ENCODE results near the gene PDE4D.
"Not testable (repeated sequence)": the region's sequence is repeated elsewhere in the genome, so short reads cannot be mapped to it uniquely, and the experiment has no call there.

The PDE4D gene

DNA sequence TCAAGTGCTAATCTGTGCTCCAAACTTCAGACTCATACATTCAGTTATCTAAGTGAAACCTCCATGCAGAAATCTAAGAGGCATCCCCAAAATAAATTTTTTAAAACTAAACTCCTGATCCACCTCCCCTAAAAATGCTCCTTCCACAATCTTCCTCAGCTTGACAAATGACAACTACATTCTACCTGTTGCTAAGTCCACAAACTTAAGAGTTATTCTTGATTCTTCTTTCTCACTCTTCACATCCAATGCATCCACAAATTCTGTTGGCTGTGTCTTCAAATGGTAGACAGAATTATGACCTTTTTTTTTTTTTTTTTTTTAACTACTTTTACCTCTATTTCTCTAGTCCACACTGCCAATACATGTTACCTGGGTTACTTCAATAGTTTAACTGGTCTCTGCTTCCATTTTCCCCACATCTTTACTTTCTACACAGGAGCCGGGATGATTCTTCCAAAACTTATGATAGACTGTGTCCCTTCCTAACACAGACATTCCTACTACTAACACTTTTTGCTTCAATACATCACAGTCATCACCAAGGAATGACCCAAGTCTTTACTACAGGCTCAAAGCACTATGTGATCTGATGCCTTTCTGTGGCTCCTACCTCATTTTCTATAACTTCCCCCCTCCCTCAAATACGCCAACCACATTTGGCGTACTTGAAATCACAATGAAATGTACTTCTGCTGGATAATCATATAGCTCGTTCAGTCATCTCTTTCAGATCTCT is 143.6 kb downstream of the PDE4D start:
- no peak for DNase-seq (ENCODE audit: low spot score)
- TF ChIP-seq, protein P1, sequence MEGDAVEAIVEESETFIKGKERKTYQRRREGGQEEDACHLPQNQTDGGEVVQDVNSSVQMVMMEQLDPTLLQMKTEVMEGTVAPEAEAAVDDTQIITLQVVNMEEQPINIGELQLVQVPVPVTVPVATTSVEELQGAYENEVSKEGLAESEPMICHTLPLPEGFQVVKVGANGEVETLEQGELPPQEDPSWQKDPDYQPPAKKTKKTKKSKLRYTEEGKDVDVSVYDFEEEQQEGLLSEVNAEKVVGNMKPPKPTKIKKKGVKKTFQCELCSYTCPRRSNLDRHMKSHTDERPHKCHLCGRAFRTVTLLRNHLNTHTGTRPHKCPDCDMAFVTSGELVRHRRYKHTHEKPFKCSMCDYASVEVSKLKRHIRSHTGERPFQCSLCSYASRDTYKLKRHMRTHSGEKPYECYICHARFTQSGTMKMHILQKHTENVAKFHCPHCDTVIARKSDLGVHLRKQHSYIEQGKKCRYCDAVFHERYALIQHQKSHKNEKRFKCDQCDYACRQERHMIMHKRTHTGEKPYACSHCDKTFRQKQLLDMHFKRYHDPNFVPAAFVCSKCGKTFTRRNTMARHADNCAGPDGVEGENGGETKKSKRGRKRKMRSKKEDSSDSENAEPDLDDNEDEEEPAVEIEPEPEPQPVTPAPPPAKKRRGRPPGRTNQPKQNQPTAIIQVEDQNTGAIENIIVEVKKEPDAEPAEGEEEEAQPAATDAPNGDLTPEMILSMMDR (IDR thresholded peaks at IDR 0.05): no peak
- H3K4me3 ChIP-seq: no peak overlapping the region
- H3K27ac ChIP-seq: no peak overlapping the region

DNA sequence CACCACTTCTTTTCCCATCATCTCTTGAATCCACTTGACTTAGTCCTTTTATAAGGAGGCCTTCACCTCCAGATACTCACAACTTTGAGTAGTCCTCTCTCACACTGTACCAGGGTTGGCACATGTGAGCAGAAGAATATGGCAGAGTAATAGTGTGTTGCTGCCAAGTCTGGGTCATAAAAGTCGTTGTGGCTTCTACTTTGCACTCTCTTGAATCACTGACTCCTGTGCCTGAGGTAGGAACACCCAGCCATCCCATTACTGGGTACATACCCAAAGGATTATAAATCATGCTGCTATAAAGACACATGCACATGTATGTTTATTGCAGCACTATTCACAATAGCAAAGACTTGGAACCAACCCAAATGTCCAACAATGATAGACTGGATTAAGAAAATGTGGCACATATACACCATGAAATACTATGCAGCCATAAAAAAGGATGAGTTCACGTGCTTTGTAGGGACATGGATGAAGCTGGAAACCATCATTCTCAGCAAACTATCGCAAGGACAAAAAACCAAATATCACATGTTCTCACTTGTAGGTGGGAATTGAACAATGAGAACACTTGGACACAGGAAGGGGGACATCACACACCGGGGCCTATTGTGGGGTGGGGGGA is 145.4 kb downstream of the PDE4D start:
- H3K4me3 ChIP-seq; DNase-seq (ENCODE audit: low spot score); H3K27ac ChIP-seq: not testable (repeated sequence)

- no peak for DNase-seq (ENCODE audit: low spot score)
- TF ChIP-seq, protein P1 (IDR thresholded peaks at IDR 0.05): no peak
- Histone ChIP-seq H3K27ac (no peak overlapping the region), H3K4me3 (no peak overlapping the region)
Observed at GRCh38 chr5:59746241-59746765, 147.2 kb downstream of the PDE4D start.

DNA sequence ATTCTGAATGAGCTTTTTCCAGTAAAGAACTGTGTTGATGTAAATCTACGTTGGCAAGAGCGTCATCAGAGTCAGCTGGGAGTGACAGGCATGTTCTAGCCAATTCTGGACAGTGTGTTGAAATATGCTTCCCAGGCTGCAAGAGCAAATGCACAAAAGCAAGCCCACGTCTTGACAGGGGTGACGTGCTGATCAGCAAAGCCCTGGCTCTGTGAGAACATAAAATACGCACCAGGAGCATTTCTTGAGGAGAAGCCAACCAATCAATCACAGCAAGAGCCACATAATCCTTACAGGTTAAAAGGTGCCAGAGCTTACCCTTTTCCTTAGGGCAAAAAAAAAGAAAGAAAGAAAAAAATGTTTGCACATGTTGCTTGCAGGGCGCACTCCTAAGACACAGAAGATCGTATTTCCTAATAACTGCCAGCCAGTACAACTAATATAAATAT is 148.1 kb downstream of the PDE4D start:
- peak overlapping the region; percentile 61 to 62 for H3K27ac ChIP-seq
- peak overlapping the region; percentile 41 for H3K4me3 ChIP-seq
- TF ChIP-seq, protein P1 (IDR thresholded peaks at IDR 0.05): no peak
- DNase-seq (ENCODE audit: low spot score): peak; percentile 81

DNA sequence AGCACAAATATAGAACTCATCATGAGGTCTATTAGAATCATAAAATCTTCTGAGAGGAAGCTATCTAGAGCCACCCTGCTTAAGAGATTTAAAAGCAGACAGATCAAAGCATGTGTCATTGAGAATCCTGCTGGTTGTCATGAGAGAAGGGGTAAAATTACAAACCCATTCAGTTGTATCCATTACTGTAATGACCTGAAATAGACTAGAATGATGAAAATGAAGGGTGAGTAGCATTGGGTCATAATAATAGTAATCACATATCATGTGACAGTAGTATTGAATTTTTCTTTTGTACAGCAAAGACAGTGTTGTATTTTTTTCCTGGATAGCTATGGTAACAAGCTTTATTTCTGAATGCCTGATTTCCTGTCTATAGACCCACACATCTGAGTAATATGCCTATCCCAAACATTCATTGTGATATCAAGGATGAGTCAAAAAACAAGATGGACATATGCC is 149.0 kb downstream of the PDE4D start:
- no peak for DNase-seq (ENCODE audit: low spot score)
- TF ChIP-seq, protein P1 (IDR thresholded peaks at IDR 0.05): no peak
- H3K4me3 ChIP-seq: no peak overlapping the region
- H3K27ac ChIP-seq: peak overlapping the region; percentile 61 to 62

- TF ChIP-seq, protein P1 (IDR thresholded peaks at IDR 0.05): no peak
Observed at GRCh38 chr5:59741599-59741998, 151.9 kb downstream of the PDE4D start.

GRCh38 chr5:59738024-59738423 is 155.5 kb downstream of the PDE4D start:
- H3K4me3 ChIP-seq: no peak overlapping the region
- no peak overlapping the region for H3K27ac ChIP-seq
- TF ChIP-seq, protein P1 (IDR thresholded peaks at IDR 0.05): no peak
- no peak for DNase-seq (ENCODE audit: low spot score)

More at GRCh38 chr5:59741599-59741998, 151.9 kb downstream of the PDE4D start:
- Histone ChIP-seq H3K4me3 (no peak overlapping the region), H3K27ac (no peak overlapping the region)
- no peak for DNase-seq (ENCODE audit: low spot score)
